GM19397 (cell line): ENCODE results near the gene SMPD4.
"Not testable (repeated sequence)": the region's sequence is repeated elsewhere in the genome, so short reads cannot be mapped to it uniquely, and the experiment has no call there.

Experiments used
- ATAC-seq: cut with Tn5 transposase; IDR thresholded peaks from one replicate; pipeline ENCODE4 v1.9.1; 2021; ENCODE audit warnings: mild to moderate bottlenecking, moderate library complexity; ENCODE audit not compliant: unreplicated experiment

Gene SMPD4

GRCh38 chr2:130181325-130181879 lies at the start of gene SMPD4:
Gene SMPD4 (minus strand): TSS chr2:130181602. CDS start chr2:130176592, 5,010 bp downstream.
- peak; percentile 57 for ATAC-seq

- ATAC-seq = not testable (repeated sequence)
Measured at GRCh38 chr2:130230907-130231306, 49.5 kb upstream of the SMPD4 start.

GRCh38 chr2:130230376-130230775 lies 49.0 kb upstream of the SMPD4 start:
- ATAC-seq = not testable (repeated sequence)

GRCh38 chr2:130229161-130229510 lies 47.7 kb upstream of the SMPD4 start:
- ATAC-seq = peak; percentile 100

- not testable (repeated sequence) for ATAC-seq
Measured at GRCh38 chr2:130228467-130229160, 47.2 kb upstream of the SMPD4 start.

GRCh38 chr2:130228005-130228404 lies 46.6 kb upstream of the SMPD4 start:
- not testable (repeated sequence) for ATAC-seq

- ATAC-seq = peak; percentile 71
Measured at GRCh38 chr2:130222523-130222922, 41.1 kb upstream of the SMPD4 start.

- not testable (repeated sequence) for ATAC-seq
Measured at GRCh38 chr2:130220505-130220904, 39.1 kb upstream of the SMPD4 start.

- ATAC-seq = not testable (repeated sequence)
Measured at GRCh38 chr2:130219147-130219546, 37.7 kb upstream of the SMPD4 start.

GRCh38 chr2:130207051-130207450 lies 25.6 kb upstream of the SMPD4 start:
- ATAC-seq = not testable (repeated sequence)

GRCh38 chr2:130203150-130203549 lies 21.7 kb upstream of the SMPD4 start:
- ATAC-seq = not testable (repeated sequence)

- not testable (repeated sequence) for ATAC-seq
Measured at GRCh38 chr2:130202518-130202917, 21.1 kb upstream of the SMPD4 start.

GRCh38 chr2:130198343-130198742 lies 16.9 kb upstream of the SMPD4 start, which contains the start of gene TUBA3E:
Gene TUBA3E (minus strand): TSS chr2:130198439. CDS start chr2:130198360, 79 bp downstream.
- ATAC-seq = no peak

- not testable (repeated sequence) for ATAC-seq
Measured at GRCh38 chr2:130196052-130196451, 14.7 kb upstream of the SMPD4 start.

- not testable (repeated sequence) for ATAC-seq
Measured at GRCh38 chr2:130195089-130195635, 13.8 kb upstream of the SMPD4 start.

- ATAC-seq = not testable (repeated sequence)
Measured at GRCh38 chr2:130193824-130194223, 12.4 kb upstream of the SMPD4 start.

GRCh38 chr2:130192451-130192850 lies 11.0 kb upstream of the SMPD4 start:
- ATAC-seq = not testable (repeated sequence)

GRCh38 chr2:130191319-130191718 lies 9.9 kb upstream of the SMPD4 start:
- ATAC-seq = not testable (repeated sequence)

- no peak for ATAC-seq
Measured at GRCh38 chr2:130190237-130190636, 8.8 kb upstream of the SMPD4 start.

- ATAC-seq = not testable (repeated sequence)
Measured at GRCh38 chr2:130188958-130189357, 7.6 kb upstream of the SMPD4 start.

- ATAC-seq = not testable (repeated sequence)
Measured at GRCh38 chr2:130187859-130188792, 6.7 kb upstream of the SMPD4 start.
